ENCODE measurements around the gene KDM5A.
"Not testable (repeated sequence)": the region's sequence is repeated elsewhere in the genome, so short reads cannot be mapped to it uniquely, and the experiment has no call there.

The KDM5A gene

DNA sequence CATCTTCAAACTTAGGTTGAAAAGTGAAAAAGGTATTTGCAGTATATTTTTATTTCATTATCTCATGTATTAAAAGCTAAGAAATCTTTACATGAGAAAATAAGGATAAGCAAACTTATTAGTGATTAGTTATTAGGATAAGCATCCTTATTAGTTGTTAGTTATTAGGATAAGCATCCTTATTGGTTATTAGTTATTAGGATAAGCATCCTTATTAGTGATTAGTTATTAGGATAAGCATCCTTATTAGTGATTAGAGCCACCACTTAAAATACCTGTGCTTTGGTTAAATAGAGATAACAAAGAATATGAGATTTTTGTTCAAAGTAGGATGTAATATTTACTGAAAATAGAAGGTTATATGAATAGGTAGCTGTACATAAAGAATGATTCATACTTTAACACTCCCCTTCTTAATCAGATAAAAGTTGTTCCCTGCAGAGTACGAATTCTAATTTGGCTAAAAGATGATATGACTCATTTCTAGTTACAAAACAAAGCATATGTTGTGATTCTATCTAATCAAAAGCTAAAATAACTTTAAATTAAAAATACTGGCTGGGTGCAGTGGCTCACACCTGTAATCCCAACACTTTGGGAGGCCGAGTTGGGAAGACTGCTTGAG is 56.4 kb downstream of the KDM5A start:
- DNase-seq = no peak

DNA sequence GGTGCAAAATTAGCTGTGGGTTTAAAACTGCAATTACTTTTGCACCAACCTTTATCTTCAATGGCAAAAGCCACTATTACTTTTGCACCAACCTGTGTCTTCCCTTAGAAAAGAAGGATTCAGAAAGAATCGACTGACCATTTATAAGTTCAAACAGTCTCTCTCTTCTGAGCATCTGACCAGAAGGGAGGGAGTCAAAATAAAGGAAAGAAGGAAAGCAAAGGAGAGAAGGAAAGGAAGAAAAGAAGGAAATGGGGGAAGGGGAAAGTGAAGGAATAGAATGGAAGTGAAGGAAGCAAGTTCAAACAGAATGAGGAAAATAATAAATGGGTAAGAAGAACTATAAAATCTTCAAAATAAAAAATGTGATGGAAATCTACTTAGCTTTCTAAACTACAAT is 57.8 kb downstream of the KDM5A start:
- DNase-seq = no peak

DNA sequence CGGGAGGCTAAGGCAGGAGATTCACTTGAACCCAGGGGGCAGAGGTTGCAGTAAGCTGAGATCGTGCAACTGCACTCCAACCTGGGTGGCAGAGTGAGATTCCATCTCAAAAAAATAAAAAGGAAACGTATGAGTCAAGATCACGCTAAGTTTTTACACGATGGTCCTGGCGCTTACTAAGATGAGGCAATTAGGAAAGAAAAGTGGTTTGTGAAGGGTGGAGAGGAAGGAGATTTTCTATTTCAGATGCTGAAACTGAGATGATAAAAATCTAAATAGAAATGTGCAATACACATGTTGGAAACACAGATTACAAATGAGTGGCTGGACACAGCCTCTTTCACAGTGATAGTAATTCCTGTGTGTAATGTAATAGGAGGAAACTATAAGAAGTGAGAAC is 63.2 kb downstream of the KDM5A start:
- no peak for DNase-seq

DNA sequence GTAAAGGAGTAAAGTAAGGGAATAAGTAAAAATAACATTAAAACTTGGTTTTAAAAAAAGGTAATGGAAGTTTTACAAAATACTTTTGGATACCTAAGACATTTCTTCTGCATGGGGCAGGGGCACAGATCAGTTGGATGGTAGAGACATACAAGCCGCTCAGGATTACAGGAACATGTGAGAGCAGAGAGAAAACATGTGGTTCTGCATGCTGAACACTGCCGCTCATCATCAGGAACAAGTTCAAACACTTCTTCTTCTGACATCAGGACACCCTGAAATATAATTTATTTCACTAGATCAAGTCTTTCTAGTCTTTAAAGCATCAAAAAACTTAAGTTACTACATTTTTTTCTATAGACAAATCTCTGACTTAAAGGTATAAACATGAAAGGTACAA is 65.6 kb downstream of the KDM5A start:
- no peak for DNase-seq

DNA sequence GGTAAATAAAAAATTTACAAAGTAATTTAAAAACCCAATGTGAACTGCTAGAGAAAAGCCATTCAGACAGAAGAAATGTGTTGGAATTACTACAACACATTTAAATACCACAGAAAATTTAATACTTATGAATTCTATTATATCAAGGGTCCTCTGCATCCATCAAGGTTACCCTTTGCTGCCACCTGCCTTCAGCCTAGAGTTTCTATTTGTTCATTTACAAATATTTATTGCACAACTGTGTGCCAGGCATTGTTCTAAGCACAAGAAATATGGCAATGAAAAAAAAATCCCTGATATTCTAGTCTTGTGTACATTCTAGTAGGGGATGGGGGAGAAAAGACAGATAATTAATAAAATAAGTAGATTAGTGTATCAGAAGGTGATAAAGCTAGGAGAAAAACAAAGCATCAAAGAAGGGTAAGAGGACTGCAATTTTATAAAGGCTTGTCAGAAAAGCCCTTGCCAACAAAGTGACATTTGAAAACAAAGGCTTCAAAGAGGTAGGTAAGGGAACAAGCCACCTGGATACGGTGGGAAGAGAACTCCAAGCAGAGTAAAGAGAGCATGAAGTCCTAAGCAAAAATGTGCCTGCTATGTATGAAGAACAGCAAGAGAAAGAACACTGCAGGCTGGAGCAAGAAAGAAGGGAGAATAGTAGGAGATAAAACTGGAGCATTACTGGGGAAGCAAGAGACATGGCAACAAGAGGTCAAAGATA is 67.4 kb downstream of the KDM5A start:
- DNase-seq = no peak

DNA sequence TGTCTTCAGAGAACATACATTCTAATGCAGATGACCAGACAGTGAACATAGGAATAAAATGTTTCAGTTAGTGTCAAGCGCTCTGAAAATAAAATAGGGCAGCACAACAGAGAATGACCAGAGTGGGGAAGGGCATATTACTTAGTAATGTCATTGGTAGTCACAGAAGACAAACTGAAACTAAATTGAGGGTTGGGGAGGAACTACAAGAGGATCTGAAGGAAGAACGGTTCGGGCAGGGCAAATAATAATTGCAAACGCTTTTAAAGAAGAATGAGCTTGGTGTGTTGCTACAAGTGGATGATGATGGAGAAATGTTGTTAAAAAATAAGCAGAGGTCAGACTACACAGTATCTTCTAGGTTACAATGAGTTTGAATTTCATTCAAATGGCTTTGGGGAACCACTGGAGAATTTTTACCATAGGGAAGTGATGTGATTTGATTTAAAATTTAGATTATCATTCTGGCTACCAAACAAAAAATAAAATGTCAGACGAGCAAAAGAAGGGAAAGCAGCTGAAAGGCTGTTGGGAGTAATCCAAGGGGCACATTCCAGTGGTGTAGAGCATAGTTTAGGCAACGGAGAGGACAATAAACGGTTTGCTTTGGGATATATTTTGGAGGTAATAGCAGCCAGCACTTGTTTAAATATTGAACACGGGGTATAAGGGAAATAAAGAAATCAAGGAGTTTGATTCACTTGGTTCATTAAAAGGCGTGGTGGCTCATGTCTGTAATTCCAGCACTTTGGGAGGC is 70.2 kb downstream of the KDM5A start:
- no peak for DNase-seq

DNA sequence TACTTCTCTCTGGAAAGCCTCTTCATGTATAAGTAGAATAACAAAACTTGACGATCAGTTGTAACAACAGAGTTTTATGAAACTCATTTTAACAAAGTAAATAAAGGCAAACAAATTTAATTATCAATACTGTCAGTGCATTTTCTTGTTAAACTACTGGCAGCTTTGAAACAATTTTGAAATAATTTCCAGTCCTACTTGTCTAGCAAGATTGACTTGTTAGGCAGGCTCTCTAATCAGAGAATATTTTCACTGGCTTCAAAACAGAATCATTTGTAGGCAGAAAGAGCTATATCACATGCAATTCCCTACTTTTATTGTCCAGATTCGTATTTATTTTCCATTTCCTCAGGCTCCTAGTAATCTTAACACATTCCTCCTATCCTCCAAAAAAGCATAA is 80.6 kb downstream of the KDM5A start:
- DNase-seq = no peak

DNA sequence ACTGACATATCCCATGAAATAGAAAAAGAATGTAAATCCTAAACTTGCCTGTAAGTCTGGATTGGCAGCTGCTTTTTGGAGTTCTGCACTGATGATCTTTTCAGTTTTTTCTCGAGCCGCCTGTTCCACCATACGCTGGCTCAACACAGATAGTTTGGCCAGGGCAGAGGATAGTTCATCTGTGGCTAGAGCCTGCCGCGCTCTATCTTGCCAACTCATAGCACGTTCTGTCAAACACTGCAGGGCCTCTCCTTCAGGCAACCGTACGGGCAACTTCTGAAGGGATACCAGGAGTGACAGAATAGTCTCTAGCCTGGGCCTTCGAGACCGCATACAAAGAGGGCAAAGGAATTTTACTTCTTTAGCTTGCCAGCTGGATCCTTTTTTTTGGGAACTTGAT is 81.7 kb downstream of the KDM5A start:
- DNase-seq = no peak

DNA sequence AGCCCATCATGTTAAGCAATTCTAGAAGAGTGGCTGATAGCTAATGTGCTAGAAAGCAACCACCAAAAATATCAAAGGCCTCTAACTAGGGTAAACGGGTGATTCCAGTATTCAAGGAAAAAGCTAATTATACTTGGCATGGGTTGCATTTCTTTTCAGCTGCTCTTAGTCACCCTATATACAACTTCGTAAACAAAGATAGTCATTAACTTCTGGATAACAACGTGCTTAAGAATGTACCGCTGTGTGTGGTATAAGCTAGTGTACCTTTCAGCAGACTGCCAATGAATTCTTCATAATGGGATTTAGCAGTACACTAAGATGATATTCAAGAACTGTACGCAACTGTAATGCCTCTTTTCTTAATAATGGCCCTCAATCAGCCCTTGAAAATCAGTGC is 84.3 kb downstream of the KDM5A start:
- no peak for DNase-seq

DNA sequence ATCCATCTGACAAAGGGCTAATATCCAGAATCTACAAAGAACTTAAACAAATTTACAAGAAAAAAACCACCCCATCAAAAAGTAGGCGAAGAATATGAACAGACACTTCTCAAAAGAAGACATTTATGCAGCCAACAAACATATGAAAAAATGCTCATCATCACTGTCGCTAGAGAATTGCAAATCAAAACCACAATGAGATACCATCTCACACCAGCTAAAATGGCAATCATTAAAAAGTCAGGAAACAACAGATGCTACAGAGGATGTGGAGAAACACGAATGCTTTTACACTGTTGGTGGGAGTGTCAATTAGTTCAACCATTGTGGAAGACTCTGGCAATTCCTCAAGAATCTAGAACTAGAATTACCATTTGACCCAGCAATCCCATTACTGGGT is 86.4 kb downstream of the KDM5A start:
- DNase-seq = not testable (repeated sequence)

DNA sequence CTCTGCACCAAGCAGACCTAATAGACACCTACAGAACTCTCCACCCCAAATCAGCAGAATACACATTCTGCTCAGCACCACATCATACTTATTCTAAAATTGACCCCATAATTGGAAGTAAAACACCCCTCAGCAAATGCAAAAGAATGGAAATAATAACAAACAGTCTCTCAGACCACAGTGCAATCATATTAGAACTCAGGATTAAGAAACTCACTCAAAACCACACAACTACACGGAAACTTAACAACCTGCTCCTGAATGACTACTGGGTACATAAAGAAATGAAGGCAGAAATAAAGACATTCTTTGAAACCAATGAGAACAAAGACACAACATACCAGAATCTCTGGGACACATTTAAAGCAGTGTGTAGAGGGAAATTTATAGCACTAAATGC is 89.0 kb downstream of the KDM5A start:
- DNase-seq = not testable (repeated sequence)

DNA sequence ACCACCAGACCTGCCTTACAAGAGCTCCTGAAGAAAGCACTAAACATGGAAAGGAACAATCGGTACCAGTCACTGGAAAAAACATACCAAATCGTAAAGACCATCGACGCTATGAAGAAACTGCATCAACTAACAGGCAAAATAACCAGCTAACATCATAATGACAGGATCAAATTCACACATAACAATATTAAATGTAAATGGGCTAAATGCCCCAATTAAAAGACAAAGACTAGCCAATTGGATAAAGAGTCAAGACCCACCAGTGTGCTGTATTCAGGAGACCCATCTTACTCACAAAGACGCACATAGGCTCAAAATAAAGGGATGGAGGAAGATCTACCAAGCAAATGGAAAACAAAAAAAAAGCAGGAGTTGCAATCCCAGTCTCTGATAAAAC is 89.6 kb downstream of the KDM5A start:
- DNase-seq = not testable (repeated sequence)

DNA sequence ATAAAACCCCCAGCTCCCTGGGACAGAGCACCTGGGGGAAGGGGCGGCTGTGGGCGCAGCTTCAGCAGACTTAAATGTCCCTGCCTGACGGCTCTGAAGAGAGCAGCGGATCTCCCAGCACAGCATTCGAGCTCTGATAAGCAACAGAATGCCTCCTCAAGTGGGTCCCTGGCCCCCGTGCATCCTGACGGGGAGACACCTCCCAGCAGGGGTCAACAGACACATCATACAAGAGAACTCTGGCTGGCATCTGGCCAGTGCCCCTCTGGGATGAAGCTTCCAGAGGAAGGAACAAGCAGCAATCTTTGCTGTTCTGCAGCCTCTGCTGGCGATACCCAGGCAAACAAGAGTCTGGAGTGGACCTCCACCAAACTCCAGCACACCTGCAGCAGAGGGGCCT is 91.1 kb downstream of the KDM5A start:
- not testable (repeated sequence) for DNase-seq

DNA sequence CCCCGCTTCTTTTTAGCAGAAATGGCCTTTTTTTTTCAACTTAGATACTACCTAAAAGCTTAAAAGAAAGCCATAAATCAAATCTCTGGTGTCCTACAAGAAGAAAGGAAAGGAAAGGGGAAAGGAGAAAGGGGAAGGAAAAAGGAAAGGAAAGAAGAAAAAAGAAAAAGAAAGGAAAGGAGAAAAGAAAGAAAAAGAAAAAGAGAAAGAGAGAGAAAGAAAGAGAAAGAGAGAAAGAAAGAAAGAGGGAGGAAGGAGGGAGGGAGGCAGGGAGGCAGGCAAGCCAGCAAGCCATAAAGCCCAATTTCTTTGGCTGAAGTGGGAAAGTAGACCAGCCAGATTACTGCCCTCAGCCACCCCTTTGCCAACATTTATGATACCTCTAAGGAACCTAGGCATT is 94.0 kb downstream of the KDM5A start:
- no peak for DNase-seq

DNA sequence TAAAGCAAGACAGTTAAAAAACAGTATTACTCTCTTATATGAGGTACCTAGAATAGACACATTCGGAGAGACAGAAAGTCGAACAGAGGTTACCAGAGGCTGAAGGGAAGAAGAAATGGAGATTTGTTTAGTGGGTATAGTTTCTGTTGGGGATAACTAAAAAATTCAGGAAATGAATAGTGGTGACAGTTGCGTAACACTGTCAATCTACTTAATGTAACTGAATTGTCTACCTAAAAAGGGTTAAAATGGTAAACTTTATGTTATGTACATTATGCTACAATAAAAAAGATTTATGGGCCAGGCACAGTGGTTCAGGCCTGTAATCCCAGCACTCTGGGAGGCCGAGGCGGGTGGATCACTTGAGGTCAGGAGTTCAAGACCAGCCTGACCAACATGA is 95.9 kb downstream of the KDM5A start:
- DNase-seq = no peak

DNA sequence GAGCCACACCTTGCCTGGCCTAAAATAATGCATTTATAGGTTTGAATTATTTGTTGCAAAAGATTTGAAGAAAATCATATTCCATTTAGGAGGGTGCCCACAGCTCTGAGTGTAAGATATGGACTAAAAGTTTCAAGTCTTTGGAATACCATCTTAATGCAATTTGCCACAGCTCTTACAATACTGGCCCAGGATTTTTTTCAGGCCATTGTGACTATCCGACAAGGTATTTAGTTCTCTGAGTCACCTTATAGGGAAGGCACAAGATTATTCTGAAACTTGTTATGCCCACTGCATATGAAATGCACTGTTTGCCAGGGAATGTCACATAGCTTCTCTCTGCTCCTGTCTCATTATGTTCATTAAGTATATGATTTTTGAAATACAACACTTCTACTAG is 96.9 kb downstream of the KDM5A start:
- DNase-seq = no peak

DNA sequence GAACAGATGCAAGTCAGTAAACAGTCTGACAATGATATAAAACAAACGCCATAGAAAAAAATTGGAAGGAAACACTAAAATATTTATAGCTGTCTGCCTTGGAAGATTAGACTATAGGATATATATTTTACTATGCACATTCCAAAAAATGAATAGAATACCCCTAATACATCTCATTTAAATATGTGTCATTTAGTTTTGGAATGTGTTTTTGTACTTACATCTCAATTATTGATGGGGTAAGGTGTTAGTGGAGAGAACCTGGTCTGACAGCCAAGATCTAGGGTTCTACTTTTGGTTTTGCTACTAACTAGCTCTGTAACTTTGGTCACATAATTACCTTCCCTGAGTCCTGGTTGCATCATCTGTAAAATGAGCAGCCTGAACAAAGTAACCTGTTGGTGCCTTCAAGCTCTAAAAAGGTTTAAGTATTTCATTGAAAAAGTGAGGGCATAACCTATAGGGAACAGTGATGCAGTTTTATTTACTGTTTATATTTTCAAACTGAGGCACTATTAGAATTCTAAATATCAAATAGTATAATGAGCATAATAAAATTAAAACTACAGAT is 97.9 kb downstream of the KDM5A start:
- no peak for DNase-seq

DNA sequence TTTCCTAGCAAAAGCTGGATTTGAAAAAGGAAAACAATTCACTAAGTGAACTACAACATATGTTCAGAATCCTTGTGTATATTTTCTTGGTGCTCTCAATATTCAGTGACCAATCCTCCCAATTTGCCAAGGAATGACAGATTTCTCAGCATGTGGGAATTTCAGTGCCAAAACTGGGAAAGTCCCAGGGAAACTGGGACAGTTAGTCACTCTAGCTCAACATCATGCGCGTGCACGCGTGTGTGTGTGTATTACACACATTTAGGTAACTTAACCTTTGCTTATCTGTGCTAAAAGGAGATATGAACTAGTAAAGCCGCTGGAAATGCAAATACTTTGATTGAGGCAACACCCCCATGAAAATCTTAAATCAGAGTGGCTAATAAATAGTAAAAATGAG is 100.4 kb downstream of the KDM5A start:
- no peak for DNase-seq

DNA sequence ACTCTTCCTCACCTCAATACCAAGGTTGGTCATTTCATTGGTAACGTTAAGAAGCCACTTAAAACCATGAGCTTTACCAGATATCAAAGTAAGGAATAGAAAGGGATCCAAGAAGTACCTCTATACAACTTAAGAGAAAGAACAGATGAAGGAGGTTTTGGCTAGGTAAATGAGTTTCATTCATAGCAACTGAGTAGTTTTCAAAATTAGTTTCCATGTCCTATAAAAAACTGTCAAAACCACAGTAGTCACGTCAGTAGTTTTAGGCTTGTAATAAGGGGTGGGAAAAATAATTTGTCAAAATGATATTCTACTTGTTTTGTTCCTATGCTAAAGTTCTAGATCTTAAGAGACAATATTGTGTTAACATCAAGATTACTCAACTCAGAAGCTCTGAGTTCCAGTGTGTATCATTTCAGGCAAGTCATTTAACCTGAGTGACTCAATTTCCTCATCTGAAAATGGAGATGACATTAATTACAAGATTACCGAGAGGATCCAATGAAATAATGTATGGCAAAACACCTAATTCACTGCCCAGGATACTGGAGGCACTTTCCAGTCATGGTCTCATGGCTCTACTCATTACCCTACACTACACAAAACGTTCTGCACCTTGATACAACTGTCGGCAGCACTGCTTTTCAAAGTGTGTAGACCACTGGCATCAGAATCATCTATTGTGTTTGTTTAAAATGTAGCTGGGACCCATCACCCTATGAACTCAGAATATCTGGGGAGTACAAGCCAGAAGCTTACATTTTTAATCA is 102.4 kb downstream of the KDM5A start:
- no peak for DNase-seq

DNA sequence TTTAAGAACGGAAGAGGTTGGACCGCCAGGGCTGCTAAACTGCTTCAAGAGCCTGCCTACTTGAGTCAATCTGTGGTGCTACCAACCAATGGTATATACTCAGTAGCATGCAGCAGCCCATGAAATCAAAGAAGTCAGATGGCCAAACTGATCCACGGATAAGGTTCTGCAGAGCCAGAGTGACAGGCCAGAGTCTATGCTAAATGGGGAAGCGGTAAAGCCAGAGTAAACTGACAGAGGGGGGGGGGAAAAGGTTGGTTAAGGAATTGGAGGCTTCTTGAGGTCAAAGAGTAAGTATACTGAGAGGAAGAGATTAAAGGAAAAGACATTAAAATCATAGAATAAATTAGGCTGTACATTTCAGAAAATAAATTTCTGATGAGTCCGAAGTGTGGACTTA is 111.1 kb downstream of the KDM5A start:
- DNase-seq = no peak

DNA sequence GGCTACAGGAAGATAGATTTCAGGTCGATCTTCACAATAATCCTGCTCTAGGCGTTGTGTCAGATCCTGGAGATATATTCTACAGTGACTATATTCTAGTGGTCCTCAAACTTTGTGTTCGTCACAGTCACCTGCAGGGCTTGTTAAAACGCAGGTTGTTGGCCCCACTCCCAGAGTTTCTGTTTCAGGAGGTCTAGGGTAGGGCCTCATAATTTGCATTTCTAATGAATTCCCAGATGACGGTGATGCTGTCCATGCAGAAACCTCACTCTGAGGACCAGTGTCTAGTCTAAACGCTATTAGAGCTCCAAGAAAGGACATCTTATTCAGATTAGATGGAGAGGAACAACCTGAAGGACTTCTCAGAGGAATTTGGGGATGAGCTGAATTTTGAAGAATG is 113.3 kb downstream of the KDM5A start:
- DNase-seq = no peak

DNA sequence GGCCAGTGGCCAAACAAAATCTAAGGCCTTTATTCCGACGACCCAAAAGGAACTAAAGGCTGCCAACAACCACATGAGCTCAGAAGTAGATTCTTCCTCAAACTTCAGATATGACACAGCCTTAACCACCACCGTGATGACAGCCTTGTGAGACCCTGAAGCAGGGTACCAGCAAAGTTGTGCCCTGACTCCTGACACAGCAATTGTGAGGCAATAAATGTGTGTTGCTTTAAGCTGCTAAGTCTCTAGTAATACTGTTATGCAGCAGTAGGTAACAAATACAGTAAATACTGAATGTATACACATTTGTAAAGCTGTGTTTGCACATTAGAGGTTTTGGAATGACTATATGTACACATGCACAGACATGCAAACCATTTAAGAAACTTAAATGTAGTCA is 115.7 kb downstream of the KDM5A start:
- no peak for DNase-seq

DNA sequence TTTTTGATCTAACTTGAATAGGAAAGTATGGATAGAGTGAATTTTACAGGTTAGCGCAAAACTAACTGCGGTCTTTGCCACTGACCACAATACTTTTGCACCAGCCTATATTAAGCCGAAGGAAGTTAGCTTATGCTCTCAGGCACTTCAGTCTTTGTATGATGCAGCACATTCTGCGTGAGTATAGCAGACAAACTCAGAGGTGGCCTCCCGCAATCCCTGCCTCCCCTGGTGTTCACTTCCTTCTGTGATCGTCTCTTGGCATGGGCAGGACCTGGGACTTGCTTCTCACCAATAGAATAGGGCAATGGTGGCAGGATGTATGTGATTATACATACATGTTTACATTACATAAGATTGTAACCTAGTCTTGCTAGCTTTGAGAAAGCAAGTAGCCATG is 116.2 kb downstream of the KDM5A start:
- DNase-seq = no peak

Measured in NCI-H187 (cell line).